Endothelial cell of umbilical vein (primary cell): ENCODE results near the gene ZNF302. TPM values are rescaled to one million over a fixed set of nuclear protein-coding genes. Genes with fewer than 3 reads are reported as not detected.

ENCODE experiments used
- BruUV-seq: library from RNA; stranded (reverse); fragments of 400-500 nt; replicated peaks from 2 replicates; lab custom pipeline; 2021; lab: Mats Ljungman, UMichigan
- CTCF ChIA-PET: fragments of 300-600, 350-600 bp; sonication (Branson Sonifier 250); formaldehyde crosslinking; loops from one replicate; lab custom pipeline; 2021; ENCODE audit warnings: antibody characterized with exemption, inconsistent platforms; lab: Charles Lee
- POLR2A ChIA-PET: fragments of 300-600, 350-600 bp; sonication (Branson Sonifier 250); formaldehyde crosslinking; loops from one replicate; lab custom pipeline; 2021; ENCODE audit warnings: antibody characterized with exemption, inconsistent platforms; lab: Charles Lee
- DNase-seq: peaks from one replicate; pipeline ENCODE4 v3.0.0-alpha.2; 2011; ENCODE audit warnings: low read depth, low spot score
- FAIRE-seq: peaks from 2 replicates; lab custom pipeline; 2011; peaks lifted over from hg19 to GRCh38; lab: Jason Lieb, UNC
- H2AFZ ChIP-seq: 2 replicates; pipeline ENCODE4 v1.6.0; 2012; ENCODE audit warnings: low read depth, low read length, control low read depth, inconsistent platforms
- H3K27ac ChIP-seq: 2 replicates; pipeline ENCODE4 v1.5.1; 2011; ENCODE audit warnings: low read depth, mild to moderate bottlenecking, control low read depth, low read length, moderate library complexity; ENCODE audit not compliant: insufficient read depth
- H3K27me3 ChIP-seq, 2 experiments: 2 replicates each; pipeline versions ENCODE4 v1.6.0 to v1.6.1; 2011; ENCODE audit warnings: low read length in 2 of 2, mixed read lengths in 1 of 2; ENCODE audit not compliant: control insufficient read depth in 2 of 2, insufficient read depth in 2 of 2
- H3K36me3 ChIP-seq, 2 experiments: 2 replicates in 1 of 2; 3 replicates in 1 of 2; pipeline ENCODE4 v1.5.1; 2011; ENCODE audit warnings: low read length in 2 of 2, mild to moderate bottlenecking in 1 of 2, moderate library complexity in 1 of 2; ENCODE audit not compliant: control insufficient read depth in 2 of 2, insufficient read depth in 2 of 2; ENCODE audit errors: extremely low read depth in 1 of 2
- H3K4me1 ChIP-seq: 3 replicates; pipeline ENCODE4 v1.5.1; 2011; ENCODE audit warnings: mild to moderate bottlenecking, low read length; ENCODE audit not compliant: control insufficient read depth, insufficient read depth; ENCODE audit errors: extremely low read depth
- H3K4me2 ChIP-seq: 2 replicates; pipeline ENCODE4 v1.6.1; 2011; ENCODE audit warnings: low read length, control low read depth, mixed read lengths; ENCODE audit not compliant: insufficient read depth
- H3K4me3 ChIP-seq, 3 experiments: fragments of 200-600 bp in 1 of 3; sonication (generic), shearing (Covaris generic) in 1 of 3; replicated peaks in 1 of 3; 2 replicates each; pipeline ENCODE4 v1.5.1; 2011 to 2016; ENCODE audit warnings: control low read depth in 3 of 3, low read length in 3 of 3, mild to moderate bottlenecking in 2 of 3, inconsistent platforms in 1 of 3, low read depth in 1 of 3, moderate library complexity in 1 of 3; ENCODE audit not compliant: insufficient read depth in 1 of 3
- H3K79me2 ChIP-seq: 2 replicates; pipeline ENCODE4 v1.6.0; 2012; ENCODE audit warnings: low read length, inconsistent platforms; ENCODE audit not compliant: control insufficient read depth, insufficient read depth
- H3K9ac ChIP-seq: replicated peaks from 2 replicates; pipeline ENCODE3; 2011; ENCODE audit warnings: low read length, control low read depth; ENCODE audit not compliant: insufficient read depth; ENCODE audit errors: extremely low read depth
- H3K9me1 ChIP-seq: replicated peaks from 3 replicates; pipeline ENCODE4 v1.6.0; 2011; ENCODE audit warnings: mild to moderate bottlenecking, low read length; ENCODE audit not compliant: control insufficient read depth, insufficient read depth; ENCODE audit errors: extremely low read depth
- H3K9me3 ChIP-seq: replicated peaks from 2 replicates; pipeline ENCODE4 v1.5.1; 2012; ENCODE audit warnings: low read length, inconsistent platforms; ENCODE audit not compliant: control insufficient read depth, insufficient read depth
- H4K20me1 ChIP-seq: replicated peaks from 2 replicates; pipeline ENCODE3; 2011; ENCODE audit warnings: mild to moderate bottlenecking, low read length; ENCODE audit not compliant: control insufficient read depth, insufficient read depth; ENCODE audit errors: extremely low read depth
- CTCF ChIP-seq, 2 donors: IDR thresholded peaks; 1 replicate in 1 of 2; 2 replicates in 1 of 2; pipeline ENCODE4 v1.5.1; 2011; ENCODE audit warnings: low read length in 2 of 2, mild to moderate bottlenecking in 2 of 2, moderate library complexity in 2 of 2, control low read depth in 1 of 2, inconsistent platforms in 1 of 2, low read depth in 1 of 2; ENCODE audit not compliant: insufficient read depth in 1 of 2; ENCODE audit errors: extremely low read depth in 1 of 2
- FOS ChIP-seq: IDR thresholded peaks from 2 replicates; pipeline ENCODE4 v1.6.1; 2011; ENCODE audit warnings: mild to moderate bottlenecking, low read length, moderate library complexity, borderline replicate concordance; ENCODE audit not compliant: insufficient read depth
- GATA2 ChIP-seq: IDR thresholded peaks from 2 replicates; pipeline ENCODE4 v1.7.0; 2011; ENCODE audit warnings: low read depth, mild to moderate bottlenecking, moderate library complexity, mixed read lengths, low read length; ENCODE audit not compliant: insufficient read length, insufficient read depth
- JUN ChIP-seq: IDR thresholded peaks from 2 replicates; pipeline ENCODE4 v1.6.1; 2011; ENCODE audit warnings: borderline replicate concordance, low read depth; ENCODE audit not compliant: insufficient read length, insufficient read depth
- MYC ChIP-seq: IDR thresholded peaks from one replicate; pipeline ENCODE4 v1.6.1; 2011; ENCODE audit warnings: mild to moderate bottlenecking, low read depth, low read length
- POLR2AphosphoS5 ChIP-seq: IDR thresholded peaks from 2 replicates; pipeline ENCODE4 v1.6.1; 2012; ENCODE audit warnings: low read depth, mild to moderate bottlenecking, control low read depth, low read length, moderate library complexity; ENCODE audit not compliant: insufficient read depth
- dilution Hi-C: fragments of 300-500 bp; cut with MboI; formaldehyde crosslinking; loops from one replicate; pipeline ENCODE4 v1.15.0; 2019; ENCODE audit warnings: low sequenced_read_pairs; ENCODE audit not compliant: extremely low pct_ligation_motif_present
- intact Hi-C: fragments of 100-400 bp; cut with micrococcal nuclease; formaldehyde crosslinking; loops from one replicate; pipeline ENCODE4 v1.10.0; 2022
- polyA plus RNA-seq, 4 experiments: library from polyadenylated mRNA; depleted of rRNA in 3 of 4; stranded (reverse) in 3 of 4; unstranded in 1 of 4; fragments of >200 nt; gene quantifications; 2 replicates each; pipeline versions ENCODE4 v1.2.1 to v1.2.3, GENCODE V29; 2011 to 2012; ENCODE audit warnings: missing spikeins in 1 of 4
- total RNA-seq: library from RNA; stranded (reverse); gene quantifications from 2 replicates; pipeline ENCODE4 v1.2.3, GENCODE V29; 2021

ZNF302 gene
- total and polyA plus RNA-seq, 2 donors (not counting 3 experiments of a cell fraction or from before 2014, with no cell fraction given), result 8.1 to 15.6 TPM

GRCh38 chr19:34662919-34663318, 14.6 kb upstream of the ZNF302 start:
- no peak overlapping the region for H2AFZ ChIP-seq
- intact Hi-C loops (loop anchor here (1.0 to 5.0 kb wide), 2 partner anchors 24 to 106 kb away; no protein-coding TSS in a partner anchor), dilution Hi-C loops (no loop called here)
- H3K4me3 ChIP-seq, result no peak overlapping the region
- no peak overlapping the region for H3K4me2 ChIP-seq
- H3K9ac ChIP-seq, result no peak overlapping the region
- no peaks in the 10 kb centered on the region for H3K27me3 ChIP-seq
- TF ChIP-seq MYC (no peak), JUN (no peak), CTCF (IDR thresholded peaks at IDR 0.05; ENCODE audit: extremely low read depth in 1 of 2, insufficient read depth in 1 of 2, low read depth in 1 of 2, low read length in 2 of 2) (peak; percentile 34 to 36), FOS (no peak), POLR2AphosphoS5 (no peak), GATA2 (no peak)
- no peaks in the 10 kb centered on the region for H3K79me2 ChIP-seq
- ChIA-PET CTCF (interaction anchor here (0.8 to 1.8 kb wide), 2 partner anchors 23 to 50 kb away, joined by 3 to 9 read pairs; no protein-coding TSS in a partner anchor), POLR2A (no interaction called here)
- no peaks in the 10 kb centered on the region for H3K9me1 ChIP-seq
- DNase-seq, result peak; percentile 29
- BruUV-seq, result no TSS peak
- no peaks in the 10 kb centered on the region for H3K36me3 ChIP-seq
- no peaks in the 10 kb centered on the region for H3K9me3 ChIP-seq
- H4K20me1 ChIP-seq, result no peaks in the 10 kb centered on the region
- no peak overlapping the region for H3K27ac ChIP-seq
- FAIRE-seq, result peak; percentile 76
- H3K4me1 ChIP-seq, result no peaks in the 10 kb centered on the region
